Cardiac fibroblast (primary cell): ENCODE results near the gene ACOXL.

Source experiments
- DNase-seq, 2 donors: peaks; one replicate each; pipeline versions ENCODE4 v3.0.0 to v3.0.0-alpha.2; 2010; ENCODE audit warnings: low read depth in 2 of 2
- H3K4me3 ChIP-seq, 2 donors: replicated peaks in 1 of 2; 1 replicate in 1 of 2; 2 replicates in 1 of 2; pipeline ENCODE4 v1.5.1; 2011; ENCODE audit warnings: low read depth in 2 of 2, low read length in 2 of 2, mild to moderate bottlenecking in 2 of 2, moderate library complexity in 1 of 2
- TF ChIP-seq, protein P1 (sequence below): IDR thresholded peaks from one replicate; pipeline ENCODE4 v1.5.1; 2011; ENCODE audit warnings: low read depth, mild to moderate bottlenecking, low read length, inconsistent platforms

Gene ACOXL

DNA sequence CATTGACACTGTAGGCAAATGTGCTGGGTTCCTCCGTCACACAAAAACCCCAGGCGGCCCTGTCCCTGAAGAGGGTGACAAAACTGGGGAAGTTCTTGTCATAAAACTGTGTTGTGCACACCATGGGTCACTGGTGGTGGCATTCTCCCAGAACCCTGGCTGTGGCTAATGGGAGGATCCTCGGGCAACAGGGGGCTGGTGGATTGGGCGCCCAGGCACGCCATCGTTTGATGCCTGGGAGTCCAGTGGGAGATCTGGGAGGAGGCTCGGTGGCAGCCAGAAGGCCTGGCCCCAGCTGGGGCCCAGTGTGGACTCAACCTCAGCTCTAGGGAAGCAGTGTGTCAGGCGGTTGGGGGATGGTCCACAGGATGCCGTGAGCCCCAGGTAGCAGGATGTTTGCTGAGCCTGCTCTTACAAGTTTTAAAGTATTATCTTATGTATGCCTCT lies 140.7 kb downstream of the ACOXL start:
- TF ChIP-seq, protein P1, sequence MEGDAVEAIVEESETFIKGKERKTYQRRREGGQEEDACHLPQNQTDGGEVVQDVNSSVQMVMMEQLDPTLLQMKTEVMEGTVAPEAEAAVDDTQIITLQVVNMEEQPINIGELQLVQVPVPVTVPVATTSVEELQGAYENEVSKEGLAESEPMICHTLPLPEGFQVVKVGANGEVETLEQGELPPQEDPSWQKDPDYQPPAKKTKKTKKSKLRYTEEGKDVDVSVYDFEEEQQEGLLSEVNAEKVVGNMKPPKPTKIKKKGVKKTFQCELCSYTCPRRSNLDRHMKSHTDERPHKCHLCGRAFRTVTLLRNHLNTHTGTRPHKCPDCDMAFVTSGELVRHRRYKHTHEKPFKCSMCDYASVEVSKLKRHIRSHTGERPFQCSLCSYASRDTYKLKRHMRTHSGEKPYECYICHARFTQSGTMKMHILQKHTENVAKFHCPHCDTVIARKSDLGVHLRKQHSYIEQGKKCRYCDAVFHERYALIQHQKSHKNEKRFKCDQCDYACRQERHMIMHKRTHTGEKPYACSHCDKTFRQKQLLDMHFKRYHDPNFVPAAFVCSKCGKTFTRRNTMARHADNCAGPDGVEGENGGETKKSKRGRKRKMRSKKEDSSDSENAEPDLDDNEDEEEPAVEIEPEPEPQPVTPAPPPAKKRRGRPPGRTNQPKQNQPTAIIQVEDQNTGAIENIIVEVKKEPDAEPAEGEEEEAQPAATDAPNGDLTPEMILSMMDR: no peak
- H3K4me3 ChIP-seq: no peak overlapping the region
- no peak for DNase-seq

DNA sequence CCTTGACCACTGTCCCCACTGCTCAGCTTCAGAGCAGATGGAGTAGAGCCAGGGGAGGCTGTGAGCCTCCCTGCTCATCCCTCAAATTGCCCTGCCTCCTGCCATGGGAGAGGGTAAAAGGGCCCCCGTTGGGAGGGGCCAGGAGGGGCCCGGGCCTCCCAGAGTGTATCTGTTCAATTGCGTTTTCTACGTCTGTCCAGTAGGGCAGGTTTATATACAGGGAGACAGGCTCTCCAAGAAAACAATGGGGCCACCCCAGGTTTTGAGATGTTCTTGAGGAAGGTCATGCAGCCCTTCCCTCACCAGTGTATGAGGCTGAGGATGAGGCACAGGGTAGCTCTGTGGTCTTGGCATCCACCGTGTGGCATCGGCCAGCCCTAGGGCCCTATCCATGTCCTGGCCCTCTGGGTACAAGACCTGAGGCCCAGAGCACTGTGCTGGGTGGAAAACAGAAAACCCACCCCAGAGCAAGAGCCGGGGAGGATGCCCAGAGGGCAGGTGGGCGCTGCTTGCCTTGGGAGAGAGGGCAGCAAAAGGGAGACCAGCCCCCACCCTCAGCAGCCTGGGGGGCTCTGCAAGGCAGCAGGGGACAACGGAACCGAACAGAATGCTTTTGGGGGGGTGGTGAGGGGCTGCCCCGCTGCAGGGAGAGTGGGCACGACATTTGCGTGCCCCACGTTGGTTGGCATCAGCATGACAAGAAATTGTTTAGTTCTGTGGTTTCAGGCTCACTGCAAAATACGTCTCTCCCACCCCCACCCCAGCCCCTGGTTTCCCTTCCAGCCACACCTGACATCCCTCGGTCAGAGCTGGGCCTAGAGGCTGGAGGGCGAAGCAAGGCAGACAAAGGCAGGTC lies 141.5 kb downstream of the ACOXL start:
- DNase-seq: no peak
- H3K4me3 ChIP-seq: no peak overlapping the region
- TF ChIP-seq, protein P1: no peak

DNA sequence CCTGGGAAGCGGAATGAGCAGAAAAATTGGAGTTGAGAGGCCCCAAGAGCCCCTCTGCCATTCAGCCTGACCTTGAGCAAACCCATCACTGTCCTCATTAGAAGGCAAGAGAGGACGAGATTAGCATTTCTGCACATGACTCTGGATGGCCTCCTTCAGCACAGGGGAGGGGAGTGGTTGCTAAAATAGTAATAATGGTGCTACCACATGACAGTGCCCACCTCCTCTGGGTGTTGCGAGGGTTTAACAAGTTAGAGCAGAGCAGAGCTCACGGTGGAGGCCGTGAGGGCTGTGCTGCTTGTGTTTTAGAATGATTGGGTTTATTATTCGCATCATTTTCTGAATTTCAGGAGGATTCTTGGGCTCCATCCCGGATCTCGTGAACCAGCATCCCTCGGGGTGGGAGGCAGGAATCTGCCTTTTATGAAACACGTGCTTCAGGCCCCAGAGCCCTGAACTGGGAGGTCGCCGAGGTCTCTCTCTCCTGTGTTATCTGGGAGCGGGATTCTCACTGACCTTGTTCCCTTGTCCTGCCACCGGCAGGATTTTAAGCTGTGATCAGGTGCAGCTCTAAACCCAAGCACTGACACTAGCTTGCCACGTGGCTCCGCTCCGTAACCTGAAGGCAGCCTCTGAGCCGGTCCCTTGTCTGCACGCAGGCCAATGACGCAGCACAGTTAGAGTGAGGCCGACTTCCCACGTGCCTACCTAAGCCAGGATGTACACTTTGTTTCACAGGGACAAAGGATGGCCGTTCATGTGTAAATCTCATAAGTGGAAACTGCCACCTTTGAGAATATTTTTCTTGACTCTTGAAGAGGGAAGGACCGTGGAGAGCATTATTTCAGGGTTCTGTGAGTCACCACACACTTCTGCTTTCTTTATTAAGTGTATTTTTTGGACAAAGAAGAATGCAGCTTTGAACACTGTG lies 142.3 kb downstream of the ACOXL start:
- TF ChIP-seq, protein P1: no peak
- DNase-seq: no peak
- no peak overlapping the region for H3K4me3 ChIP-seq

- DNase-seq: no peak
- TF ChIP-seq, protein P1: no peak
These were observed 143.0 kb downstream of the ACOXL start for GRCh38 chr2:110875384-110875725.

DNA sequence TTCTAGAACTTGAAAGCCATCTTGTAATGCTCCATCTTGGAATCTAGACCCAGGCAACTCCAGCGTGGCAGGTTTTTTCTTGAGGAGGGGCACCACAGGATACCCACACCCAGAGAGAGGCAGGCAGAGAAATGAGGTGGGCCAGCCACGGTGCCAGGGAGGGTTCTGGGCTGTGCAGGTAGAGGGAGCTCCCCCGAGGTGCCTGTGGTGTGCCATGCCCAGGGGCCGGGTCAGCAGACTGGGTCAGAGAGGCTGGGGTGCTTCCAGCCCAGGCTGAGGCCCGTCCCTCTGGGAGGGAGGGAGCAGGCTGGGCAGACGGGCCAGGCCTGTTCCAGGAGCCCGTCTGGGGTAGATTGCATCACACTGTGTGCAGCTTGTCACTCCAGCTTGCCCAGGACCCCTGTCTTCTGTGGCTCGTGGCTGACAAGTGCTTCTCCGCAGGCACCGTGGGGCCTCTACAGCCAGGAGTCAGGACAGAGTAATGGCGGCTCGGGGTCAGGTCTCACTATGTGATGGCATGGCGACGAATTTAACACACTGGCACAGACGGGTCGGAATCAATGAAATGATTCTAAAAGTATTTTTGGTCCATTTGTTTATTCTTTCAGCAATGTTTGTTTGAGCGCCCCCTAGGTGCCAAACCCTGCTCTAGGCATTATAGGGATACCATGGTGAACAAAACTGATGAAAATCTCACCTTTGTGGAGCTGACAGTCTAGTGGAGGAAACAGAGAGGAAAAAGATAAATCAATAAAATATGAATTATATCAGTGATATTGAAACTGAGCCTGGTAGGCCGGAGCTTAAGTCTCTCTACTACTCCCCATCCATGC lies 144.0 kb downstream of the ACOXL start:
- TF ChIP-seq, protein P1: no peak
- H3K4me3 ChIP-seq: no peak overlapping the region
- DNase-seq: no peak

More at GRCh38 chr2:110875384-110875725, 143.0 kb downstream of the ACOXL start:
- no peak overlapping the region for H3K4me3 ChIP-seq
